Dendritic cell treated with granulocyte-macrophage colony-stimulating factor and Interleukin-4, amounts not matched to agents 40 ng/mL and 50 ng/mL, for 4 days (primary cell): Measurements from ENCODE around the gene ATG13.

ENCODE experiments used
- H3K27ac Mint-ChIP-seq: one replicate; pipeline ENCODE4 v1.8.0; 2022; ENCODE audit warnings: mild to moderate bottlenecking, mixed read lengths
- H3K27me3 Mint-ChIP-seq: one replicate; pipeline ENCODE4 v1.8.0; 2022; ENCODE audit warnings: mild to moderate bottlenecking, mixed read lengths
- H3K36me3 Mint-ChIP-seq: one replicate; pipeline ENCODE4 v1.8.0; 2022; ENCODE audit warnings: low read depth, mixed read lengths
- H3K4me1 Mint-ChIP-seq: one replicate; pipeline ENCODE4 v1.8.0; 2022; ENCODE audit warnings: low read depth, mixed read lengths
- H3K4me3 Mint-ChIP-seq: one replicate; pipeline ENCODE4 v1.8.0; 2022; ENCODE audit warnings: mild to moderate bottlenecking, moderate library complexity, mixed read lengths
- H3K9me3 Mint-ChIP-seq: one replicate; pipeline ENCODE4 v1.8.0; 2022; ENCODE audit warnings: mixed read lengths
- intact Hi-C: fragments of 100-400 bp; cut with micrococcal nuclease; formaldehyde crosslinking; loops from one replicate; pipeline ENCODE4 v1.15.0; 2022

ATG13 gene

GRCh38 chr11:46597609-46598219 lies 19.6 kb upstream of the ATG13 start:
- H3K27ac Mint-ChIP-seq: peak overlapping the region; percentile 23
- peaks cover 24% of the 10 kb centered on the region for H3K36me3 Mint-ChIP-seq
- no peaks in the 10 kb centered on the region for H3K9me3 Mint-ChIP-seq
- H3K27me3 Mint-ChIP-seq: no peaks in the 10 kb centered on the region
- intact Hi-C loops: no loop called here
- peaks cover 17% of the 10 kb centered on the region for H3K4me1 Mint-ChIP-seq
- H3K4me3 Mint-ChIP-seq: no peak overlapping the region

- intact Hi-C loops: no loop called here
- Mint-ChIP-seq H3K36me3 (peaks cover 26% of the 10 kb centered on the region), H3K4me3 (no peak overlapping the region), H3K27ac (no peak overlapping the region), H3K4me1 (peaks cover 13% of the 10 kb centered on the region), H3K27me3 (no peaks in the 10 kb centered on the region), H3K9me3 (no peaks in the 10 kb centered on the region)
Measured at GRCh38 chr11:46599340-46600193, 17.8 kb upstream of the ATG13 start.

GRCh38 chr11:46600194-46600960 lies 17.0 kb upstream of the ATG13 start:
- no peak overlapping the region for H3K27ac Mint-ChIP-seq
- intact Hi-C loops: no loop called here
- peaks cover 26% of the 10 kb centered on the region for H3K36me3 Mint-ChIP-seq
- no peaks in the 10 kb centered on the region for H3K9me3 Mint-ChIP-seq
- H3K27me3 Mint-ChIP-seq: no peaks in the 10 kb centered on the region
- H3K4me1 Mint-ChIP-seq: peaks cover 13% of the 10 kb centered on the region
- H3K4me3 Mint-ChIP-seq: no peak overlapping the region

- Mint-ChIP-seq H3K27me3 (no peaks in the 10 kb centered on the region), H3K4me1 (peaks cover 13% of the 10 kb centered on the region), H3K4me3 (no peak overlapping the region), H3K36me3 (peaks cover 26% of the 10 kb centered on the region), H3K27ac (no peak overlapping the region), H3K9me3 (no peaks in the 10 kb centered on the region)
- intact Hi-C loops: no loop called here
Measured at GRCh38 chr11:46601129-46601528, 16.2 kb upstream of the ATG13 start.

- Mint-ChIP-seq H3K4me3 (no peak overlapping the region), H3K4me1 (peaks cover 8% of the 10 kb centered on the region), H3K9me3 (no peaks in the 10 kb centered on the region), H3K36me3 (peaks cover 26% of the 10 kb centered on the region), H3K27ac (no peak overlapping the region), H3K27me3 (no peaks in the 10 kb centered on the region)
- intact Hi-C loops: no loop called here
Measured at GRCh38 chr11:46603704-46604308, 13.5 kb upstream of the ATG13 start.

- peaks cover 8% of the 10 kb centered on the region for H3K4me1 Mint-ChIP-seq
- H3K27ac Mint-ChIP-seq: no peak overlapping the region
- no peak overlapping the region for H3K4me3 Mint-ChIP-seq
- H3K27me3 Mint-ChIP-seq: no peaks in the 10 kb centered on the region
- peaks cover 26% of the 10 kb centered on the region for H3K36me3 Mint-ChIP-seq
- intact Hi-C loops: no loop called here
- H3K9me3 Mint-ChIP-seq: no peaks in the 10 kb centered on the region
Measured at GRCh38 chr11:46604796-46605195, 12.6 kb upstream of the ATG13 start.

GRCh38 chr11:46607516-46607915 lies 9.8 kb upstream of the ATG13 start:
- no peaks in the 10 kb centered on the region for H3K9me3 Mint-ChIP-seq
- peaks cover 15% of the 10 kb centered on the region for H3K36me3 Mint-ChIP-seq
- no peaks in the 10 kb centered on the region for H3K27me3 Mint-ChIP-seq
- peaks cover 14% of the 10 kb centered on the region for H3K4me1 Mint-ChIP-seq
- intact Hi-C loops: no loop called here
- H3K4me3 Mint-ChIP-seq: no peak overlapping the region
- H3K27ac Mint-ChIP-seq: no peak overlapping the region

GRCh38 chr11:46609386-46609785 lies 8.0 kb upstream of the ATG13 start:
- no peaks in the 10 kb centered on the region for H3K27me3 Mint-ChIP-seq
- H3K9me3 Mint-ChIP-seq: no peaks in the 10 kb centered on the region
- H3K4me1 Mint-ChIP-seq: peaks cover 6% of the 10 kb centered on the region
- H3K4me3 Mint-ChIP-seq: no peak overlapping the region
- intact Hi-C loops: no loop called here
- no peak overlapping the region for H3K27ac Mint-ChIP-seq
- H3K36me3 Mint-ChIP-seq: no peaks in the 10 kb centered on the region

- H3K27ac Mint-ChIP-seq: no peak overlapping the region
- intact Hi-C loops: no loop called here
- H3K36me3 Mint-ChIP-seq: no peaks in the 10 kb centered on the region
- H3K27me3 Mint-ChIP-seq: no peaks in the 10 kb centered on the region
- peaks cover 19% of the 10 kb centered on the region for H3K4me1 Mint-ChIP-seq
- H3K9me3 Mint-ChIP-seq: no peaks in the 10 kb centered on the region
- no peak overlapping the region for H3K4me3 Mint-ChIP-seq
Measured at GRCh38 chr11:46611526-46612304, 5.6 kb upstream of the ATG13 start.

- no peaks in the 10 kb centered on the region for H3K27me3 Mint-ChIP-seq
- H3K9me3 Mint-ChIP-seq: no peaks in the 10 kb centered on the region
- no peak overlapping the region for H3K27ac Mint-ChIP-seq
- no peak overlapping the region for H3K4me3 Mint-ChIP-seq
- peaks cover 19% of the 10 kb centered on the region for H3K4me1 Mint-ChIP-seq
- peaks cover 4% of the 10 kb centered on the region for H3K36me3 Mint-ChIP-seq
- intact Hi-C loops: no loop called here
Measured at GRCh38 chr11:46612326-46612725, 5.0 kb upstream of the ATG13 start.

- Mint-ChIP-seq H3K4me3 (no peak overlapping the region), H3K36me3 (peaks cover 26% of the 10 kb centered on the region), H3K9me3 (no peaks in the 10 kb centered on the region), H3K27ac (no peak overlapping the region), H3K27me3 (no peaks in the 10 kb centered on the region), H3K4me1 (peaks cover 33% of the 10 kb centered on the region)
- intact Hi-C loops: loop anchor here (2.0 kb wide), 2 partner anchors 85 to 227 kb away; partner anchors contain the start of genes ARHGAP1 and ZNF408
Measured at GRCh38 chr11:46615756-46616155, 1.6 kb upstream of the ATG13 start.

GRCh38 chr11:46616551-46617133 lies 711 bp upstream of the ATG13 start:
- Mint-ChIP-seq H3K4me3 (peak overlapping the region; percentile 89), H3K36me3 (peaks cover 35% of the 10 kb centered on the region), H3K27me3 (no peaks in the 10 kb centered on the region), H3K9me3 (no peaks in the 10 kb centered on the region), H3K4me1 (peaks cover 34% of the 10 kb centered on the region), H3K27ac (peak overlapping the region; percentile 99)
- intact Hi-C loops: loop anchor here (1.0 to 2.0 kb wide), 3 partner anchors 22 to 228 kb away; partner anchors contain the start of genes AMBRA1, ARHGAP1 and ZNF408

- intact Hi-C loops: loop anchor here (1.0 to 2.0 kb wide), 3 partner anchors 24 to 229 kb away; partner anchors contain the start of genes AMBRA1, ARHGAP1 and ZNF408
- peaks cover 33% of the 10 kb centered on the region for H3K4me1 Mint-ChIP-seq
Measured at GRCh38 chr11:46617972-46618314, 590 bp downstream of the ATG13 start.

More at GRCh38 chr11:46617972-46618314, 590 bp downstream of the ATG13 start:
- Mint-ChIP-seq H3K9me3 (no peaks in the 10 kb centered on the region), H3K36me3 (peaks cover 48% of the 10 kb centered on the region), H3K4me3 (peak overlapping the region; percentile 89), H3K27me3 (no peaks in the 10 kb centered on the region), H3K27ac (peak overlapping the region; percentile 99)
